ENCODE measurements around the gene OLR1.
"Not testable (repeated sequence)": the region's sequence is repeated elsewhere in the genome, so short reads cannot be mapped to it uniquely, and the experiment has no call there.

OLR1 gene

GRCh38 chr12:10171973-10172728, at the start of gene OLR1:
OLR1 (minus strand) TSS chr12:10172132; CDS start chr12:10172077, 55 bp downstream.
- H3K4me3 ChIP-seq (ENCODE audit: low read depth, low read length) = no peak within 1 kb of the TSS
- no peak for TF ChIP-seq CTCF (IDR thresholded peaks at IDR 0.05; ENCODE audit: low read depth, low read length)

GRCh38 chr12:10220398-10221077, 48.6 kb upstream of the OLR1 start:
- TF ChIP-seq CTCF (IDR thresholded peaks at IDR 0.05; ENCODE audit: low read depth, low read length) = no peak

GRCh38 chr12:10218021-10218420, 46.1 kb upstream of the OLR1 start:
- no peak overlapping the region for H3K4me3 ChIP-seq (ENCODE audit: low read depth, low read length)
- no peak for TF ChIP-seq CTCF (IDR thresholded peaks at IDR 0.05; ENCODE audit: low read depth, low read length)

More at GRCh38 chr12:10220398-10221077, 48.6 kb upstream of the OLR1 start:
- no peak overlapping the region for H3K4me3 ChIP-seq (ENCODE audit: low read depth, low read length)

GRCh38 chr12:10215946-10216345, 44.0 kb upstream of the OLR1 start:
- H3K4me3 ChIP-seq (ENCODE audit: low read depth, low read length) = not testable (repeated sequence)

GRCh38 chr12:10215436-10215835, 43.5 kb upstream of the OLR1 start:
- H3K4me3 ChIP-seq (ENCODE audit: low read depth, low read length) = peak overlapping the region; percentile 94
- no peak for TF ChIP-seq CTCF (IDR thresholded peaks at IDR 0.05; ENCODE audit: low read depth, low read length)

GRCh38 chr12:10214895-10215267, 42.9 kb upstream of the OLR1 start:
- TF ChIP-seq CTCF (IDR thresholded peaks at IDR 0.05; ENCODE audit: low read depth, low read length) = no peak
- H3K4me3 ChIP-seq (ENCODE audit: low read depth, low read length) = peak overlapping the region; percentile 94

- no peak for TF ChIP-seq CTCF (IDR thresholded peaks at IDR 0.05; ENCODE audit: low read depth, low read length)
- peak overlapping the region; percentile 94 for H3K4me3 ChIP-seq (ENCODE audit: low read depth, low read length)
These were observed 42.4 kb upstream of the OLR1 start for GRCh38 chr12:10214136-10214894.

Measured in WI38 (cell line).